Stomach (tissue), 4 donors: Measurements from ENCODE around the gene NR3C1.

Experiments used
- EP300 ChIP-seq: sonication (generic); formaldehyde crosslinking; IDR thresholded peaks from one replicate; pipeline ENCODE4 v1.6.1; 2017; ENCODE audit warnings: antibody characterized with exemption
- POLR2AphosphoS5 ChIP-seq, 3 donors: sonication (generic); formaldehyde crosslinking; IDR thresholded peaks; one replicate each; pipeline ENCODE4 v1.6.1; 2016; ENCODE audit warnings: antibody characterized with exemption in 3 of 3

GRCh38 chr5:143435210-143435657 is 31.7 kb upstream of the NR3C1 start:
- TF ChIP-seq POLR2AphosphoS5 (IDR thresholded peaks at IDR 0.05) = peak in 1 of 3 donors; percentile 4
- TF ChIP-seq EP300 = no peak
